ENCODE results near the gene TNNC2. TPM values are rescaled to one million over a fixed set of nuclear protein-coding genes. Genes with fewer than 3 reads are reported as not detected.
A peak's percentile ranks its signal among the peaks of the same experiment; 100 is the strongest.

TNNC2 gene
- total RNA-seq, 1 experiment from 2014 or later = 4.6 TPM

GRCh38 chr20:45823949-45824835, 2.9 kb downstream of the TNNC2 start:
- H3K27me3 Mint-ChIP-seq (ENCODE audit: low read depth) = peaks cover 28% of the 10 kb centered on the region
- no peak overlapping the region for H3K23ac ChIP-seq (ENCODE audit: insufficient read length, low read depth, low read length)
- H3T11ph ChIP-seq (ENCODE audit: low read length) = no peak overlapping the region
- H2AFZ ChIP-seq (ENCODE audit: low read length) = no peak overlapping the region
- no peak overlapping the region for H4K8ac ChIP-seq (replicated peaks; ENCODE audit: insufficient read length, low read depth, low read length)
- H3K9me3 ChIP-seq (ENCODE audit: control insufficient read depth, low read depth, low read length) = no peaks in the 10 kb centered on the region
- no peaks in the 10 kb centered on the region; a peak in 1 of 7 replicates for H3K36me3 Mint-ChIP-seq (ENCODE audit: insufficient read depth in 1 of 3, low read depth in 3 of 3)
- no peaks in the 10 kb centered on the region; a peak in 1 of 5 replicates for H3K9me3 Mint-ChIP-seq
- H2BK12ac ChIP-seq (ENCODE audit: insufficient read length, low read depth, low read length) = no peak overlapping the region
- H3K4me2 ChIP-seq (ENCODE audit: insufficient read depth, insufficient read length, low read length) = no peak overlapping the region
- no peak overlapping the region for H3K4ac ChIP-seq (ENCODE audit: low read depth, low read length)
- no peaks in the 10 kb centered on the region for H4K20me1 ChIP-seq (ENCODE audit: control insufficient read depth, insufficient read depth, insufficient read length)
- TF ChIP-seq CTCF (conservative IDR thresholded peaks at IDR 0.05) = peak; percentile 66
- H2BK5ac ChIP-seq (ENCODE audit: insufficient read length, low read length) = no peak overlapping the region
- H2BK20ac ChIP-seq (ENCODE audit: low read depth, low read length, poor library complexity, severe bottlenecking) = no peak overlapping the region
- H2BK120ac ChIP-seq (ENCODE audit: low read depth, low read length, poor library complexity, severe bottlenecking) = no peak overlapping the region
- H4K5ac ChIP-seq (ENCODE audit: insufficient read length, low read depth, low read length) = no peak overlapping the region
- no peaks in the 10 kb centered on the region for H3K79me2 ChIP-seq (ENCODE audit: insufficient read depth, low read length)
- no peak overlapping the region for H3K14ac ChIP-seq (ENCODE audit: insufficient read depth, low read length)
- no peaks in the 10 kb centered on the region for H3K4me1 ChIP-seq (ENCODE audit: insufficient read depth, low read length)
- no peak overlapping the region for H4K91ac ChIP-seq (ENCODE audit: insufficient read length, low read depth, low read length)
- H3K27me3 ChIP-seq (ENCODE audit: insufficient read depth, low read length) = no peaks in the 10 kb centered on the region; the same call in 1 of the 2 replicates
- no CpG with 5 or more reads among the region's 57 CpGs for WGBS (ENCODE audit: extremely low coverage, insufficient read length, low lambda C conversion rate)
- H3K9ac ChIP-seq (ENCODE audit: extremely low read depth, insufficient read length, low read length) = no peak overlapping the region
- peak overlapping the region; percentile 62 to 73 for H3K4me3 Mint-ChIP-seq
- H3K79me1 ChIP-seq (ENCODE audit: insufficient read depth, low read depth, low read length, poor library complexity, severe bottlenecking) = no peaks in the 10 kb centered on the region
- no peak overlapping the region for H2AK5ac ChIP-seq (ENCODE audit: insufficient read length, low read length)
- H3K23me2 ChIP-seq (ENCODE audit: insufficient read length, low read depth, low read length, poor library complexity, severe bottlenecking) = no peaks in the 10 kb centered on the region
- H3K18ac ChIP-seq (ENCODE audit: insufficient read length, low read depth, low read length) = no peak overlapping the region
- peak; percentile 87 for DNase-seq
- no peak overlapping the region for H3K56ac ChIP-seq (ENCODE audit: insufficient read length, low read depth, low read length)
- peak overlapping the region in 1 of 3 experiments; percentile 82; a peak in 1 of 7 replicates for H3K27ac Mint-ChIP-seq
- H2BK15ac ChIP-seq (ENCODE audit: low read depth, low read length) = no peak overlapping the region
- peaks cover 22 to 40% of the 10 kb centered on the region in 2 experiments for H3K4me1 Mint-ChIP-seq
- no peak overlapping the region for H3K27ac ChIP-seq (ENCODE audit: insufficient read length, low read depth, low read length)

Measured in H9 (cell line).